Umbilical cord (tissue), 2 donors: Measurements from ENCODE around the gene PKNOX1. TPM values are rescaled to one million over a fixed set of nuclear protein-coding genes. Genes with fewer than 3 reads are reported as not detected.
"Not testable (repeated sequence)": the region's sequence is repeated elsewhere in the genome, so short reads cannot be mapped to it uniquely, and the experiment has no call there.

Source experiments
- DNase-seq: peaks from one replicate; pipeline ENCODE4 v3.0.0-alpha.2; 2015; ENCODE audit warnings: low spot score
- total RNA-seq: library from RNA; depleted of rRNA; stranded (reverse); fragments of >200 nt; gene quantifications from one replicate; pipeline ENCODE4 v1.2.3, GENCODE V29; 2014; ENCODE audit warnings: low replicate concordance; ENCODE audit not compliant: insufficient read depth

Gene PKNOX1
- total RNA-seq, 1 donor from 2014 or later, result 8.2 TPM

DNA sequence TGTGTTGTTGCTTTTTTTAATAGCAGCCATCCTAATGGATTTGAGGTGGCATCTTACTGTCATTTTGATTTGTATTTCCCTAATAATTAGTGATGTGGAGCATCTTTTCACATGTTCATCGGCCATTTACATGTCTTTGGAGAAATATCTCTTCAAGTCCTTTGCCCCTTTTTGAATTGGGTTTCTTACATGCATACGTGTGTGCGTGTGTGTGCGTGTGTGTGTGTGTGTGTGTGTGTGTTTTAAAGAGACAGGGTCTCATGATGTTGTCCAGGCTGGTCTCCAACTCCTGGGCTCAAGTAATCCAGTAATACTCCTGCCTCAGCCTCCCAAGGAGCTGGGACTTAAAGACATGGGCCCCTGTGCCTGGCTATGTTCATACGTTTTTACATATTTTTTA is 9.5 kb downstream of the PKNOX1 start:
- no peak for DNase-seq

DNA sequence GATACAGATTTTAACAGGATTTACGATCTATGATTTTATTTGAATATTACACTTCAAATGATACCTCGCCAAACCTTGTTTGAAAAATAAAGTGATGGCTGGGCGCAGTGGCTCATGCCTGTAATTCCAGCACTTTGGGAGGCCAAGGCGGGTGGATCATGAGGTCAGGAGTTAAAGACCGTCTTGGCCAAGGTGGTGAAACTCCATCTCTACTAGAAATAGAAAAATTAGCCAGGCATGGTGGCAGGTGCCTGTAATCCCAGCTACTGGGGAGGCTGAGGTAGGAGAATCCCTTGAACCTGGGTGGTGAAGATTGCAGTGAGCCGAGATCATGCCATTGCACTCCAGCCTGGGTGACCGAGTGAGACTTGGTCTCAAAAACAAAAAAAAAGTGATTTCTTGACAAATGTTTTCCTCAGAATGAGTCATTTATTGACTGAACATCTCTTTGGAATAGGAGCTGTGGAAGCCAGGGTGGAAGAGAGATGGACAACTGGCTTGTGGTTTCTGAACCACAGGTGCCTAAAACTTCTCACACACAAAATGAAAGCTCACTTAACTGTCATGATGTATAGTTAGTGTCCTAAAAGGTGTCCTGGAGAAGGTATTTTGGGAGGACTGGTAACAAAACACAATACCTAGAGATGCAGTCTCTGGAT is 11.9 kb downstream of the PKNOX1 start:
- DNase-seq, result no peak

DNA sequence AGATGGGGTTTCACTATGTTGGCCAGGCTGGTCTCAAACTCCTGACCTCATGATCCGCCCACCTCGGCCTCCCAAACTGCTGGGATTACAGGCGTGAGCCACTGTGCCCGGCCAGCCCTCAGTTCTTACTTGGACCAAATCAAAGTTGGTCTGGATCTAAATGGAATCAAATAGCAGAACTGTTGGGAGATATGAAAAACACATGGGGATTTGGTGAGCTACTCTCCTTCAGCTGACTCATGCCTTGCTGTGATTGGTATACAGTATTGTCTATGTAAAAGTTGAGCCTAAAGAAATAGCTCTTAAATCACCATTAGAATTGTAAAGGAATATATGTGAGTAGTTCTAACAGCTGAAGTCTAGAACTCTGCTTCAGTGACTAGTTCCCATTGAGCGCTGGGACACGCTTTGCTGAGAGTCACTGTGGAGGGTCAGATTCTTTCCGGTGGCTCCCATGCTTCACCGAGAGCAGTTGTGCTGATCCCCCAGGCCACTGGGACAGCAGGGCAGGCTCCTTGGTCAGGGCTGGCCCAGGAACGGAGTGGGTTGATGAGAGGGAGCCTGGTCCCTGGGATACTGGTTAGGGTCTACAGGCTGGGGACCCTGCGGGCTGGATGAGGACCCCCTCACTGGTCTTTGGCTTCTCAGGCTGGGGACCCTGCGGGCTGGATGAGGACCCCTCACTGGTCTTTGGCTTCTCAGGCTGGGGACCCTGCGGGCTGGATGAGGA is 14.0 kb downstream of the PKNOX1 start:
- DNase-seq, result peak; percentile 87

DNA sequence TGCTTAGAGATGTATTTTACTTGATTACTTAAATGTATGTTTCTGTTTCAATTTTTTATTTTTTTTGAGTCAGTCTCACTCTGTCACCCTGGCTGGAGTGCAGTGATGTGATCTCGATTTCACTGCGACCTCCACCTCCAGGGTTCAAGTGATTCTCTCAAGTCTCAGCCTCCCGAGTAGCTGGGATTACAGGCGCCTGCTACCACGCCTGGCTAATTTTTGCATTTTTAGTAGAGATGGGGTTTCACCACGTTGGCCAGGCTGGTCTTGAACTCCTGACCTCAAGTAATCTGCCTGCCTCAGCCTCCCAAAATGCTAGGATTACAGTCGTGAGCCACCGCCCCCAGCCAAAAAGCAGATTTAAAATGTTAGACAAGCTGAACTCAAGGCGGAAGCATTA is 15.0 kb downstream of the PKNOX1 start:
- DNase-seq, result not testable (repeated sequence)

DNA sequence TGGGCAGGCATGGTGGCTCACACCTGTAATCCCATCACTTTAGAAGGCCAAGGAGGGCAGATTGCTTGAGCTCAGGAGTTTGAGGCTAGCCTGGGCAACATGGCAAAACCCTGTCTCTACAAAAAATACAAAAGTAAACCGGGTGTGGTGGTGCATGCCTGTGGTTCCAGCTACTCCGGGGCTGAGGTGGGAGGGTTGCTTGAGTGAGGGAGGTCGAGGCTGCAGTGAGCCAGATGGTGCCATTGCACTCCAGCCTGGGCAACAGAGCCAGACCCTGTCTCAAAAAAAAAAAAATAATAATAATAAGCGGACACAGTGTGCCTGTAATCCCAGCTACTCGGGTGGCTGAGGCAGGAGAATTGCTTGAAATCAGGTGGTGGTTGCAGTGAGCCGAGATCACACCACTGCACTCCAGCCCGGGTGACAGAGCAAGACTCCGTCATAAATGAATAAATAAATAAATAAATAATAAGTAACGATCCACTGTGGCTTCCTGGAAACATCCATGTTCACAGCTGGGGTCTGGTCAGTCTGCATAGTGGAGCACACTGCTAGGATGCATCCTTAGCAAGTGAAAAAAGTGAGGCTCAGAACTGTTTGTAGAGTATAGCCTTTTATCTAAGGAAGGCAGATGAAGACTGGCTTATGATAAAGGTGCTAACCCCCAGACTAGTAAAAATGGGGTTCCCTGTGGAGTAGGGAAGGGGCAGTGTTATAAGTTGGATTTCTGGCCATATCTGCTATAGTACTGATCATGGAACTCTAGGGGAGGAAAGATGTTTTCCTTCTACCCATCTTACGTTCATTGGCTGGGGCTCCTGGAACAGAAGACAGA is 15.7 kb downstream of the PKNOX1 start:
- DNase-seq, result no peak

DNA sequence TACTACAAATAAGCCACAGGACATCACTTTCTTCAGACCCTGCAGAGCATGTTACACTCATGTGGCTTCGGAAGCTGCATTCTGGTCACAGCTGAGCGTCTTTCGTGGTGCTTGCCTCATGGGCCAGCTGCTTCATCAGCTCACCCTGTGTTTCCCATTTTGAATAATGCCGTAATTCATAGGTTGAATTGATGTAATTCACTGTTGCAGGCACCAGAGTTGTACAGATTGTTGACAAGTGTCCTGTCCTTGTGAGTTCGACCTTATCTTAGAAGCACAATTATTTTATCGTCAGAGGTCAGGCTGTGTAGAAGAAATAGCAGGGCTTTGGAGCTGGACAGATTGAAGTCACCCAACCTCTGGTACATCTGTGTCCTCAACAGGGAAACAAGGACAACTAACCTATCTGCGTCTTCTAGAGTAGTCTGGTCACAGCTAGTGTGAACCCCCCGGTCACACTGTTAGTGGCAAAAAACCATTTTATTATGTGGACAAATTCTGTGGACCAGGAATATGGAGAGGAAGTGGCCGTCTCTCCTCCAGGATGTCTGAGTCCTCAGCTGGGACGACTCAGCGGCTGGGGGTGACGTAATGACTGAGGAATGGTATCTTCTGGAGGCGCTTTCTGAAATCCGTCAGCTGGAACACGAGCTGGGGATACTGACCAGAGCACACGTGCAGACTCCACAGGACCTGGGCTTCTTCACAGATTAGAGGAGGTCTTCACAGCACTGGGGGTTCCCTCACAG is 17.8 kb downstream of the PKNOX1 start:
- peak; percentile 95 for DNase-seq

DNA sequence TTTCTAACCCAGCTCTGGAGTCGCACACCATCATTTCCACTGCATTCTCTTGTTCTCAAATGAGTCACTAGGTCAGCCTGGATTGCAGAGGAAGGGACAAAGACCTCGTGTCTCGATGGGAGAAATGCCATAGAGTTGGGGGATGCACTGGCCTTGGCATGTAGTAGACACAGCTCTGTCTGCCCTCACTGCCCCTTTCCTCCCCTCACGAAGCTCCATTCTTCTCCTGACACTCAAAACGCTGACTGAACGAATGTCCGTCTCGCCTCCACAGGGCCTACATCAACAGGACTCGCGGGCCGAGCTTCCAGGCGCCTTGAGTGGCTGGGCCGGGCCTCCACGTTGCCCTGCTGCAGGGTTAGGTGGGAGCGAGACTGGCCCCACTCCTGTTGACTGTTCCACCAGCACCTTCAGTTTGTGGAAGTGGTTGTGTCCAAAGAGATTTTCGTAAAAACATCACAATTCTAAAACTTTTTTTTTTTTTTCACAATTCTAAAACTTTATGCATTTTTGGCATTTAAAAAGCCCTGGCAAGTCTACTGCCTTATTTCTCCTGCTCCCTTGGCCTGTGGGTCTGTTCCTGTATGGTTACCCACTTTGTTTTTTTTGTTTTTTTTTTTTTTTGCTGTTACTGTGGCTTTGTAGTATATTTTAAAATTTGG is 18.8 kb downstream of the PKNOX1 start:
- DNase-seq, result no peak

DNA sequence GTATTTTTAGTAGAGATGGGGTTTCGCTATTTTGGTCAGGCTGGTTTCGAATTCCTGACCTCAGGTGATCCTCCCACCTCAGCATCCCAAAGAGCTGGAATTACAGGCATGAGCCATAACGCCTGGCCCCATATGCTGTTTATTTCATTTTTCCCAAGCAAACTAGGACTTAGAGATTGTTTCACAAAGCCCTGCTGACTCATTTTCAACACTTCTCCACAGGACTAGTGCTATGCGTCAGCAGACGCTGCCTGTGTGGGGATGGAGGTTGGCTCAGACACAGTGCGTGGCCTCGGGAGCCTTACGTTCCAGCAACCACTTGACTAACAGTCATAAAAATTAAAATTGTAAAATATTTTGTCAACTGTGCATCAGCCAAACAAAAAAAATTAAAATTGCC is 22.7 kb downstream of the PKNOX1 start:
- DNase-seq, result peak; percentile 90

DNA sequence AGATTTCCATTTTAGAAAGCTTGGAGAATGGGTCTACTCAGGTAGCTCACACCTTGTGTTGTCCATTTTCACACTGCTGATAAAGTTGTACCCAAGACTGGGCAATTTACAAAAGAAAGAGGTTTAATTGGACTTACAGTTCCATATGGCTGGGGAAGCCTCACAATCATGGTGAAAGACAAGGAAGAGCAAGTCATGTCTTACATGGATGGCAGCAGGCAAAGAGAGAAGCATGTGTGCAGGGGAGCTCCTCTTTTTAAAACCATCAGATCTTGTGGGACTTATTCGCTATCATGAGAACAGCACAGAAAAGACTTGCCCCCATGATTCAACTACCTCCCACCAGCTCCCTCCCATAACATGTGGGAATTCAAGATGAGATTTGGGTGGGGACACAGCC is 23.6 kb downstream of the PKNOX1 start:
- not testable (repeated sequence) for DNase-seq

DNA sequence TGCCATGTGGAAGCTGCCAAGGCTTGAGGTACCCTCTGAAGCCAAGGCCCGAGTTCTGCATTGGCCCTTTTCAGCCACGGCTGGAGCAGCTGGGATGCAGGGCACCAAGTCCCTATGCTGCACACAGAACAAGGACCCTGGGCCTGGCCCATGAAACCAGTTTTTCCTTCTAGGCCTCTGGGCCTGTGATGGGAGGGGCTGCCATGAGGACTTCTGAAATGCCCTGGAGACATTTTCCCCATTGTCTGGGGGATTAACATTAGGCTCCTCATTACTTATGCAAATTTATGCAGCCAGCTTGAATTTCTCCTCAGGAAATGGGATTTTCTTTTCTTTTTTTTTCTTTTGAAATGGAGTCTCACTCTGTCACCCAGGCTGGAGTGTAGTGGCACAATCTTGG is 24.8 kb downstream of the PKNOX1 start:
- DNase-seq, result not testable (repeated sequence)

DNA sequence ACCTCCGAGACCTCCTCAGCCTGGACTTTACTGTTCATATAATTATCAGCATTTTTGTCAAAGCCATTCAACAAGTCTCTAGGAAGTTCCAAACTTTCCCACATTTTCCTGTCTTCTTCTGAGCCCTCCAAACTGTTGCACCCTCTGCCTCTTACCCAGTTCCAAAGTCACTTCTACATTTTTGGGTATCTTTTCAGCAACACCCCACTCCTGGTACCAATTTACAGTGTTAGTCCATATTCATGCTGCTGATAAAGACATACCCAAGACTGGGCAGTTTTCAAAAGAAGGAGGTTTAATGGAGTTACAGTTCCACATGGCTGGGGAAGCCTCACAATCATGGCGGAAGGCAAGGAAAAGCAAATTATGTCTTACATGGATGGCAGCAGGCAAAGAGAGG is 25.7 kb downstream of the PKNOX1 start:
- DNase-seq, result not testable (repeated sequence)

DNA sequence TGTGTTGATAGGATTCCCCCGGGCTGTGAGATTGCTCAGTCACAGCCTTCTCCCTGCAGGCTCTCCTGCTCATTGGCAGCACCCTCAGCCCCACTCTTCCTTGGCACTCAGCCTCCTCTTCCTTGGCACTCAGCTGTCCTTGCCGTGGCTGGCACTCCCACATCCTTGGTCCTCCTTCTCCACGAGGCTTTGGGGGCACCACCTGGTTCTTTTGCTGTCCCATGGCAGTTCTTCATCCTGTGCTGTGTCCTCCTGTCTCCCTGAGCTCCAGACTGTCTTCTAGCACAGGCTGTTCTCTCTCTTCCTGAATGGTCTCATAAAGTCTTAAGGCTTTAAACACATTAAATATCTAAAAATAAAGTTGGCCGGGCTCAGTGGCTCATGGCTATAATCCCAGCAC is 27.0 kb downstream of the PKNOX1 start:
- peak; percentile 68 for DNase-seq

DNA sequence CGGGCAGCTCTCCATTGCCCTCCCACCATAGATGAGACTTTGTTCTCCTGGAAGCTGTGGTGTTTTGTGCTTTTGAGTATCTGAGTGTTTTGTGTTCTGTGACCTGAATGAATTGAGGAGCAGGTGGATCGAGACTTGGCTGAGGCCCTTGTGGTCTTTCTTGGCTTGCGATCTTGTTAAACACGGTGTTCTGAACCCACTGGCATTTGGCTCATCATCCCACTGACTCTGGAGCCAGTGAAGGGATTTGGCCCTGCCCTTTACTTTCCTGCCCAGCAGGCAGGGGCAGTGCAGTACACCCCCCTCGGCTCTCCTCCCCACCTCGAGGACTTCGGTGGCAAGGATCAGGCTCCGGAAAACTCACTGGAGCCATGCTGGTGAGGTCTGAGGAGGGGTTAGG is 30.6 kb downstream of the PKNOX1 start:
- no peak for DNase-seq

DNA sequence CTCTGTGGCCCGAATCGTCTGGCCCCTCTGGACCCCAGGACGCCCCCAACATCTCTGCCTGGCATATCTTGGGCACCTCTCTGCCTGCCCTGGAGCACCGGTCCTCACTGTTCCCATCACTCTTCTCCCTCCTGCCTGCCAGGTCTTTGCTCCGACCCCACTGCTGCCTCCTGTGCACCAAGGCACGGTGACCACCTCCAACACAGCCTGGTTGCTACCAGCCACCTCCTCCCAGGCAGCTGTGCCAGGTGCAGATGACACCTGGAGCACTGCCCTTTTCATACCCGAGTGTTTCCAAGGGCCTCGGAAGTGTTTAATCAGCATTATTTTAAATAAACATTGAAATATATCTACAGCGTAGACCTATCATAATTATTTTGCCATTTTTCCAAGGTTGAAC is 31.3 kb downstream of the PKNOX1 start:
- DNase-seq, result no peak

DNA sequence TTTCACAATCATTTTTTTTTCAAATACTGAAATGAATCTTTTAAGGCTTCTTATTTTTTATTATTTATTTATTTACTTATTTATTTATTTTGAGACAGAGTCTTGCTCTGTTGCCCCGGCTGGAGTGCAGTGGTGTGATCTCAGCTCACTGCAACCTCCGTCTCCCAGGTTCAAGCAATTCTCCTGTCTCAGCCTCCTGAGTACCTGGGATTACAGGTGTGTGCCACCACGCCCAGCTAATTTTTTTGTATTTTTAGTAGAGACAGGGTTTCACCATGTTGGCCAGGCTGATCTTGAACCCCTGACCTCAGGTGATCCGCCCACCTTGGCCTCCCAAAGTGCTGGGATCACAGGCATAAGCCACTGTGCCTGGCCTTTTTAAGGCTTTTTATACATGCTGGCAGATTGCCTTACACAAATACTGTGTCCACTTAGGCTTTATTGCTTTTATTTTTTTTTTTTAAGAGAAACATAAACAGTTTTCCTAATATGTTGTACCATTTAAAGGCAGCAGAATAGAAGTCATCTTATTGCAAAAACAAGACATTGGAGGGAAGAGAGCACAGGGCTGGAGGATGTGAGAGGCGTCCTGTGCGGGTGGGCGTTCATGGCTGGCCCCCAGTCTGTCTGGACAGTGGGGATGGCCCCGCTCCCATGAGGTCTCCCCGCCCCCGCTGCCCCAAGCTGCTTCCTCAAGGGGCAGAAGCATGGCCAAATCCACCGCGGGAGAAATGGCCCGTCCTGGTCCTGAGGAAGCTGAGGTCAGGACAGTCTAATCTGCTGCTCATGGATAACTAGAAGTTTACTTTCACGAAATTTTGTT is 31.9 kb downstream of the PKNOX1 start:
- not testable (repeated sequence) for DNase-seq

DNA sequence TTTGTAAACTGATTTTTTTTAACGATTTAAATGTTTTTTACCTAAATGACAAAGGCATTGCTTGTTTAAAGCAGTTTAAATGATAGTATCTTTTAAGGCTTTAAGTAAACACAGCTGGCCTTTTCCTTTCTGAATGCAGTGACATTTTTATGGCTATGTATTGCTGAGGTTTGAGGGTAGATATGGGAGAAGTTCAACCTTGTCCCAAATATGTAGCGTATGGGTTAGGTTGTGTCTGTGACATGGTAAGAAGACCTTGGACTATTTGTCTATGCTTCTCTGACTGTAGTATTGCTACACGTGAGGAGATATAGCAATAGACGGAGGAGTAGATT is 32.5 kb downstream of the PKNOX1 start:
- no peak for DNase-seq

DNA sequence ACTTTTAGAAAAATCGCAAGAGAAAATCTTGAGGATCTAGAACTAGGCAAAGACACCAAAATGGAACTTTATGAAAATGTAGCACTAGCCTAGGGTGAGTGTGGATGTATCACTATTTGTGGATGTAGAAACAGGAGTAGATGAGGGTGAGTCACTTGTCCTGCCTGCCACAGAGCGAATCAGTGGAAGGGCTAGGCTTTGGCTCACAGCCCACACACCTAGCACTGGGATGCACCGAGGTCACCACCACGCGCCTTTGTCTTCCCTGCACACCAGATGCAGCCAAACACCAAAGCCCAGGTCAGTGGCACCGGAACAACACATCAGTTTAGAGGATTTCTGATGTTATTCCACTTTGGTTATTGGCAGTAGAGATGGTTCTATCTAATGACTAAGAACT is 38.2 kb downstream of the PKNOX1 start:
- DNase-seq, result no peak

DNA sequence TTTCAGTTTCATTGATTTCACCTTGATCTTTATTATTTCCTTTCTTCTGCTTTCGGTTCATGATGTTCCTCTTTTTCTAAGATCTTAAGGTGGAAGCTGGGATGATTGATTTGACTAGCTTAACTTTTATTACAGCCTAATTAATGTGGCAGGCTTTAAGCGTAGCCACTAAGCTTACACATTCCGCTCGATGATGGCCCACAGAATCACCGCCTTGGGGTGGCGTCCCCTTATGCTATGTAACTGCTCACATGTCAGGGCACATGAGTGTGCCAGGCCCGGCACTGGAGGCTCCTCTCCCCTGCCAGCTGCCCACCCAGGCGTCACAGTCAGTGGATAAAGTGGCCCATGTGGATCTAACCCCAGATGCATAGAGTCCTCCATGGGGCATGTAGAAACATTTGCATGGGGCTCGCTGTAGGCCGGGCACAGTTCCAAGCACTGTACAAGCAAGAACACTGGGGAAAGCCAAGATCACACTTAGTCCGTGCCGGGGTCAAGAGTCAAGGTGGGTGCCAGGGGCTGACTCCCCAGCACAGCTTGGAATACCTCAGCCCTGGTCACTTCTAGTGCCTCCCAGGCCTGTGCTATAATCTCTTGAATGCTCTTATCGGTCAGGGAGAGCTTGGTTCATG is 41.7 kb downstream of the PKNOX1 start:
- DNase-seq, result no peak

DNA sequence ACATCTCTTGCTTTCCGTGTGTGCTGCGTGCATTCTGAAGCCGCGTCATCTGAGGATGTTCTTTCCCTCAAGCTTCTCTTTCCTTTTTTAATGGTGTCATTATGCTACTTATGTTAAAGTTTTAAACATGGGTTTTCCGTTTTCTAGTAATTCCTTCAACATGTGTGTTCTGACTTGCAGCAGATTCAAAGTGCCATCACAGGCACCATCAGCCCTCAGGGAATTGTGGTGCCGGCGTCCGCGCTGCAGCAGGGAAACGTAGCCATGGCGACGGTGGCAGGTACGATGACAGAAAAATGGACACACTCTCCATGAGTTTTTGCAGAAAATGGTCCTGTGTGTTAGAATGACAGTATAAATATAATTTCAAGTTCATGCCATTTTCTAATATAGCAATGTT is 42.4 kb downstream of the PKNOX1 start:
- DNase-seq, result no peak

DNA sequence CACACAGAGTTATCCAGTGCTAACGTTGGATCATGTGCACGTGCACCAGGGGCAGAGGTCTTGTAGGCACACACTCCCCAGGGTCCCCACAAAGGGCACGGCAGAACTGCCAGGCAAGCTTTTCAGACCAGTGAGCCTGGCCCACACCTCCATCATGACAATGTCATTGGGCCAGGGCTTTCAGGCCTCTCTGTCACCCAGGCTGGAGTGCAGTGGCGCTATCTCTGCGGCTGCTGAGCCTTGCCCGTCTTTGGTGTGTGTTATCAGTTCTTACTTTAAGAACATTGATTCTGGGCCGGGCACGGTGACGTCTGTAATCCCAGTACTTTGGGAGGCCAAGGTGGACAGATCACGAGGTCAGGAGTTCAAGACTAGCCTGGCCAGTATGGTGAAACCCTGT is 44.2 kb downstream of the PKNOX1 start:
- DNase-seq, result no peak
